Caki2 (cell line): Measurements from ENCODE around the gene TSTD1. TPM values are rescaled to one million over a fixed set of nuclear protein-coding genes. Genes with fewer than 3 reads are reported as not detected.
"Not testable (repeated sequence)": the region's sequence is repeated elsewhere in the genome, so short reads cannot be mapped to it uniquely, and the experiment has no call there.

Source experiments
- DNase-seq: peaks from one replicate; pipeline ENCODE4 v3.0.0-alpha.2; 2015; ENCODE audit warnings: low read depth
- in situ Hi-C: cut with HindIII; loops from 2 replicates; pipeline ENCODE4 v1.10.0; 2016; ENCODE audit warnings: low sequenced_read_pairs, low pct_unique_long_range_greater_than_20kb, mixed read lengths
- total RNA-seq: library from RNA; depleted of rRNA; stranded (reverse); fragments of >200 nt; shearing (Covaris generic); gene quantifications from 2 replicates; pipeline ENCODE4 v1.2.3, GENCODE V29; 2014; ENCODE audit warnings: low replicate concordance

TSTD1 gene
- total RNA-seq, 1 experiment from 2014 or later = 53.5 TPM

DNA sequence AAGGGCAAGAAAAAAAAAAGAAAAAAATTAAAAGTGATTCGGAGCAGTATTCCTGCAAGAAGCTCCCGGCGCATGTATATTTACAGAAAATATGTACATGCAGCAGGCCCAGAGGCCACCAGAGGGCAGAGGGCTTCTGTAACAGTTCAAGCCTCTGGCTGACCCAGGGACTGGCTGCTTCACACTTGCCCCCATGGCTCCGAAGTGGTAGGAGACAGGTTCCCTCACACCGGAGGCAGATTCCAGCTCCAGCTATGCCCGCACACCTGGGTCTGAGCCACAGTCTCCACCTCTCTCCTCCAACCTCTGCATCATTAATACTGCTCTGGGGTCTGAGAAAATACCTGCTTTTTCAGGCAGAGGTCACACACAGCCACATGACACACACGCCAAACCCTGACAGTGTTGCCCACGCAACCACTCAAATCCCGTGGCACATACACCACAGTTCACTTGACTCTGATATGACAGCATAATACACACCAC lies 33.2 kb upstream of the TSTD1 start:
- no peak for DNase-seq
- in situ Hi-C loops = no loop called here

DNA sequence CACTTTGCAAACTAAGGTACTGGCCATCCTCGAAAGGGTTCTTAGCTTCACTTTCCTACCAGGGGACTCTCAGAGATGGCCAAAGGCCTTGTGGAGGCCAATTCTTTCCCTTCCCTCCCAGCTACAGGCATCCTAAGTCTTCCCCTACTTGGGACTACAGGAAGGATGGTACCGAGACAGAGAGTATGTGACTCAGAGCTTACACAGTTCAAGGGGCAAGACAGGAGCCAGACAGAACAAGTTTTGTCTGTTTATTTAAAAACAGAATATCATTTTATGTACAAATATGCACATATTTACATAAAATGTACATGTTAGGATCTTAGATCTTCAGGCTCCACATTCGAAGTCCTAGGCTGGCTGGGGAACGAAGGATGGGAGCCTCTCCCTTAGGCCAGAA lies 32.0 kb upstream of the TSTD1 start:
- in situ Hi-C loops = no loop called here
- no peak for DNase-seq

DNA sequence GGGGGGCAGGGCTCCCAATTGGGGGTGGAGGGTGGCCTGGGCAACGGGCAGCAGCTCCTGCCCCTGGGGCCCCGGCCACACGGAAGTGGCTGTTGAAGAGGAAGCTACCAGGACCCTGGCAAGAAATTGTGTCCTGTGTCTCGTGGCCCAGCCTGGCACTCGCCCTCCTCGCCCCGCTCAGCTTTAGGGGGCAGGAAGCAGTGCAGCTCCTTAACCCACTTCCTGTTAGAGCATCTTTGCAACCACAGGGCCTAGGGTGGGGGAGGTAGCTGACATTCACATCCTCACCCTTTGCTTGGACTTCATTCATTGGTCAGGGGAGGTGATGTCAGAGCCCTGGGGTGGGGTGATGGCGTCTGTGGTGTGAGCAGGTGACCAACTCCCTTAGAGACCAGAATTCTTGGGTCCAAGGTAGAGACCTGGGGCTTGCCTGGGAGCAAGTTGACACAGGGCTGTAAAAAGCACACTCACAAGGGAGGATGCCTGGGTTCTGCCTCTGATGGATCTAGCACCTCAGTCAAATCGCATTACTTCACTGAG lies 31.0 kb upstream of the TSTD1 start, which contains the start of gene ARHGAP30:
Gene ARHGAP30 (minus strand): TSS at position 161 of the 540 bp plus-strand sequence. CDS start 267 bp downstream, outside the sequence.
- in situ Hi-C loops = no loop called here
- no peak for DNase-seq

DNA sequence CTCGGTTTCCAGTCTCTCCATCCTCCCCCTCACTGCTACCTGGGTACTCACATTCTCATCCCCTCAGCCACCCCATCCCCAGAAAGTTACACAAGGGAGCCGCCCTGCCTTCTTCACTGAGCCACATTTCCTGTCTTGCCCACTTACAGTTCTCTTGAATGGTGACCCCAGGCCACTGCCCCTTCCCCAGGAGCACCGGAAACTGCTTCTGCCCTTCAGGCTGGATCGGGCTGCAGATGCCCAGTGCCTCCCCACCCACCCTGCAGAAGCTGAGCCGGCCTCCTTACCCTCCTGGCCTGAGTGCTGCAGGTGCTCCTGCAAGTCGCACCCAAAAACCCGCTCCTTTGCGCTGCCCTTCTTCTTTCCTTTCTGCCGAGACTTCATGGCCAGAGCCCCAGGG lies 30.5 kb upstream of the TSTD1 start:
- no peak for DNase-seq
- in situ Hi-C loops = no loop called here

DNA sequence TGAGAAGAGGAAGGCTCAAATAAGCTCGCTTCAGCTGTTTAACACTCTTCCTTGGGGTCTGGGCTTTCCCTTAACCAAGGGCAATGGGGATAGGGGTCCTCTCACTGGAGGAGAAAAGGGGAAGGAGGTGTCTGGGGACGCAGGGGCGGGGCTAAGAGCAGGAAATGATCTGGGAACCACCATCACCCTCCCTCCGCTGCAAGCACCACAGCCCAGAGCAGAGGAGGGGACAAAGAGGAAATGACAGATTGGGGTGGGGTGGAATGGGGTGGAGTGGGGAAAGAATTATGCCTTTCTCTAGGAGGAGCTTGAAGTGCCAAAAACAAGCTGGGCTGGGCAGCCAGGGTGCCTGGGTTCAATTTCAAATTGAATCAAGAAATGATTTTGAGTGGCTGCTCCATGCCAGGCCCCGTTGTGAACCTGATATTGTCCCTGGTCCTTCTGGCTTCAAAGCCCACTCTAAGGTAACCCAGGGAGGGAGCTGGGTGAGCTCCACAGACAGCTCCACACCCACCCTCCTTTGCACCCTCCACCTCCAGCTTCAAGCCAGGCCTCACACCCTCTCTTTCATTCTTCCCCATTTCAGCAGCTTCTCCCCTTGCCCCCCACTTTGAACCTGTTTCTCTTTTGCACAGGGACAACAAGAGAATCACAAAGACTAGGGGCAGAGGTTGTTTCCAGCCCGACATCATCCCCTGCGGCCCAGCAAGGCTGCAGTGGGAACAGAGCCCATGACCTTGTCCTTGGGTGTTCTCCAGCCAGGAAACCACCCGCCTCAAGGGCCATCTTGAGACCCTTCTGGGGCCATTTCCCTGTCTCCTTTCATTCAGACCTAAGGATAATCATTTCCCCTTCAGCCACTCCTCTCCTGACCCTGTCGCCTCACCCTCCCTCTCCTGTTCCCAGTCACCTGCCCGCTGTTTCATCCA lies 29.8 kb upstream of the TSTD1 start:
- in situ Hi-C loops = no loop called here
- DNase-seq = no peak

DNA sequence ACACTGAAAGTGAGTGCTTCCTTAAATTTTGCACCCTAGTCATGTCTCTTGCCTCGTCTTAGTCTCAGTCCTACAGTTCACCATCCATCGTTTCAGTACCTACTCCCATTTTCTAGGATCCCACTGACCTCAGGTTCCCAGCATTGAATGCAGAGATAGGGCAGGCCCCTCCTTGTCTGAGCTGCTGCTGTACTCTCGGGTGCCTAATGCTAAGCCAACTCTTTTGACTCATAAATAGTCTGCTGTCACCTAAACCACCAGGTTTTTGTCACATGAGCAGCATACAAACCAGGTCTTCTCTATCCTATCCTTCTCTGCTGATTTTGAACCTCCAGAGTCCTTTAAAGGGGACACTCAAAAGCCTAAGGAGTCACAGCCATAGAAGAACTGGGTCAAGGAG lies 27.9 kb upstream of the TSTD1 start:
- in situ Hi-C loops = no loop called here

DNA sequence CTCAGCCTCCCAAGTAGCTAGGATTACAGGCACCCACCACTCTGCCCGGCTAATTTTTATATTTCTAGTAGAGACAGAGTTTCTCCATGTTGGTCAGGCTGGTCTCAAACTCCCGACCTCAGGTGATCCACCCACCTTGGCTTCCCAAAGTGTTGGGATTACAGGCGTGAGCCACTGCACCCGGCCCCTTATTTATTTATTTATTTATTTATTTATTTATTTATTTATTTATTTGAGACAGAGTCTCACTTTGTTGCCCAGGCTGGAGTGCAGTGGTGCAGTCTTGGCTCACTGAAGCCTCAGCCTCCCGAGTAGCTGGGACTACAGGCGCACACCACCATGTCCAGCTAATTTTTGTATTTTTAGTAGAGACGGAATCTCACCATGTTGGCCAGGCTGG lies 26.9 kb upstream of the TSTD1 start:
- DNase-seq, in situ Hi-C loops: not testable (repeated sequence)

More for the DNA sequence above, 27.9 kb upstream of the TSTD1 start:
- DNase-seq = no peak

DNA sequence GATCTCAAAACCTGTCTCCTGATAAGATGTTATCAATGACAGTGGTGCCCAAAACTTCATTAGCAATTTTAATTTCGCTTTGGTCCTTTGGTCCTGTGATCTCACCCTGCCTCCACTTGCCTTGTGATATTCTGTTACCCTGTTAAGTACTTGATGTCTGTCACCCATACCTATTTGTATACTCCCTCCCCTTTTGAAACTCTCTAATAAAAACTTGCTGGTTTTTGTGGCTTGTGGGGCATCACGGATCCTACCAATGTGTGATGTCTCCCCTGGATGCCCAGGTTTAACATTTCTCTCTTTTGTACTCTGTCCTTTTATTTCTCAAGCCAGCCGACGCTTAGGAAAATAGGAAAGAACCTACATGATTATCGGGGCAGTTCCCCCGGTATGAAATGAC lies 25.2 kb upstream of the TSTD1 start:
- in situ Hi-C loops = not testable (repeated sequence)

DNA sequence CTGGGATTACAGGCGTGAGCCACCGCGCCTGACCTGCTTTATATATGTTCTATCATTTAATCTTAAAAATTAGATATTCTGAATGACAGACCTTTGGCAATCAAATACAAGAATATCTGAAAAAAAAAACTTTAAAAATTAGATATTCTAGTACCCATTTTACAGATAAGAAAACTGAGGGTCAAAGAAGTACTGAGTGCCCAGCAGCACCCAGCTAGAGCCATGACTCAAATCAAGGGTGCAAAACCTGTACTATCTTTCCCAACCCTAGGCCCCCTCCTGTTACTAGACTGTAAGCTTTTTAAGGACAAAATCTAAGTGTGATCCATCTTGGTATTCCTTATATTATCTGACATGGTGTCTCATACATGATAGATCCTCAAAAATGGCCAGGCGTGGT lies 22.7 kb upstream of the TSTD1 start:
- DNase-seq = no peak
- in situ Hi-C loops = no loop called here

More for the DNA sequence above, 25.2 kb upstream of the TSTD1 start:
- DNase-seq = not testable (repeated sequence)

DNA sequence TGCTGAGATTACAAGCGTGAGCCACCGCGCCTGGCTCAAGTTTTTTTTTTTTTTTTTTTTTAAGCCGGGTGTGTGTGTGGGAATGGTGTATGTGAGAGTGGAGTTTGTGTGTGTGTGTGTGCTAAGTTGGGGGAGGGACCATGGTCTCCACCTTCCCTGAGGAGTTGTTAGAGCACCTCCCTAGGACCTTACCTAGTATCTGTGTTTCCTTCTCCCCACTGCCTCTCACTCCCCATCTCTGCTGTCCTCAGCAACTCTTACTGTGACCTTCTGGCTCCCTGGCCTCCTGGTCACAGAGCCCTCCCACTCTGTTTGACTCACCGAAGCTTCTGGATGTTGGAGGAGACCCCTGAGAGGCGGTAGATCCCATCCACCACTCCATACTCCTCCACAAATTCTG lies 20.5 kb upstream of the TSTD1 start:
- no peak for DNase-seq
- in situ Hi-C loops = no loop called here

DNA sequence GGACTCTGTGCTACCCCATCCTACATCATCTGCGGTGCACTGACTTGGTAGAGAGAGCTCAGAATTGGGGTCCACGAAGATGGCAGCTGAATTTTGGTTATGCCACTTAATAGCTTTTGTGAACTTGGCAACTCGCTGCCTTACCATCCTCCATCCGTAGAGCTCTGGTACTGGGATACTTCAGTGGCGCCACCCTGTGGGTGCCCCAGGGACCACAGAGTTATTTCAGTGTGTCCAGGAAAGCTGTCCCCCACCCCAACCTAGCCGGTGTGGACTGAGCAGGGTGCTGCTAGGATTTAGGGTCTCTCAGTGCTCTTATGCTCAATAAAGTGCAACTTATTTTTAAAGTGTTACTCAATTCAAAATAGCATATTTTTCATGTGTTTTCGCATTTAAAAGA lies 16.0 kb upstream of the TSTD1 start:
- DNase-seq = no peak
- in situ Hi-C loops = no loop called here

DNA sequence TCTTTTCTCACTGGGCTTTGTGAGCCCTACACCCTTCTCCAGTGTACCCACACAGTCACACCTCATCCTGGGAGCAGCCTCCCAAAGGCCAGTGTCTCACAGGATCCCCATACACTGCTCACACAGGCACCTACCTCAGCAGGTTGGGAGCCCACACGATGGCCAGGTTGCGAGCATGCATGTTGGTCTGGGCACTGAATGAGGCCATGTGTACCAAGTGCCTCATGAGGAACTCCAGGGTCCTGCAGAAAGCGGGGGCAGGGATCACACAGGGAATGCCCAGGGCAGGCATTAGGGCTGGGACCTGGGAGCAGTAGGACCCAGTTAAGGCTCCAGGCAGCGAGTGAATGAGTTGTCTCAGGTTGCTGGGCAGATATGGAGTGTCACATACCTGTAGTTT lies 15.5 kb upstream of the TSTD1 start:
- DNase-seq = no peak
- in situ Hi-C loops = no loop called here

DNA sequence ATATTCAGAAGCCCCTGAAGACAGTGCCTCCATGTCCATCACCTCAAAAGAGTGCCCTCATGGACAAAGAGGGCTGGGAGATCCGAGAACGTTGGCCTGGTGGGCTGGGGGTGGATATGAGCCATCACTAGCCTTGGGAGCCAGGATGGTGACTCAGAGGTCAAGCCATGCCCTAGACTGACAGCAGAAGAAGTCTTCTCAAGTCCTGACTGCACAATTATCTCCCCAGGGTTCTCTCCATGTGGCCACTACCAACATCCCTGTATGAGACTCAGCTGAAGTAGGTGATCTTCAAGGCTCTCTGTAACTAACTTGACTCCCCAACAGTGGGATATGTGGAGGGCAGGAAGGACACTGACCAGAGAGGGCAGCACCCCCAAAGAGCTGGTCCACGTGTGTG lies 14.1 kb upstream of the TSTD1 start:
- in situ Hi-C loops = no loop called here
- no peak for DNase-seq

DNA sequence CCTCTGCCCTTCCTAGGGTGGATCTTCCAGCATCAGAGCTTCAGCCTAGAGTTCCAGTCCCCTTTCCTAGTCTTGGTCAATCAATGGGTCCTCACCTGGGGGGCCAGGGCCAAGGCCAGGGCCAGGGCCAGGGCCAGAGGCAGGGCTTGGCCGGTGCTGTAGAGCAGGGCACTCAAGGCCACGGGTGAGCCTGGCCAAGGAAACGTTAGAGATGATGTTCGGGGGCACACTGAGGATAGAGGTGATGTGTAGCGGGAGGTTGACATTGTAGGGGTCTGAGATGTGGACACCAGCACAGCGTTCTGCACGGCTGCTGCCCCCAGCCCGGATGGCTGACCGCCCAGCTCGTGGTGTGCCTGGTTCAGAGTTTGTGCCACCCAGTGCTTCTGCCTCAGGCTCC lies 12.5 kb upstream of the TSTD1 start:
- in situ Hi-C loops = no loop called here
- DNase-seq = no peak

DNA sequence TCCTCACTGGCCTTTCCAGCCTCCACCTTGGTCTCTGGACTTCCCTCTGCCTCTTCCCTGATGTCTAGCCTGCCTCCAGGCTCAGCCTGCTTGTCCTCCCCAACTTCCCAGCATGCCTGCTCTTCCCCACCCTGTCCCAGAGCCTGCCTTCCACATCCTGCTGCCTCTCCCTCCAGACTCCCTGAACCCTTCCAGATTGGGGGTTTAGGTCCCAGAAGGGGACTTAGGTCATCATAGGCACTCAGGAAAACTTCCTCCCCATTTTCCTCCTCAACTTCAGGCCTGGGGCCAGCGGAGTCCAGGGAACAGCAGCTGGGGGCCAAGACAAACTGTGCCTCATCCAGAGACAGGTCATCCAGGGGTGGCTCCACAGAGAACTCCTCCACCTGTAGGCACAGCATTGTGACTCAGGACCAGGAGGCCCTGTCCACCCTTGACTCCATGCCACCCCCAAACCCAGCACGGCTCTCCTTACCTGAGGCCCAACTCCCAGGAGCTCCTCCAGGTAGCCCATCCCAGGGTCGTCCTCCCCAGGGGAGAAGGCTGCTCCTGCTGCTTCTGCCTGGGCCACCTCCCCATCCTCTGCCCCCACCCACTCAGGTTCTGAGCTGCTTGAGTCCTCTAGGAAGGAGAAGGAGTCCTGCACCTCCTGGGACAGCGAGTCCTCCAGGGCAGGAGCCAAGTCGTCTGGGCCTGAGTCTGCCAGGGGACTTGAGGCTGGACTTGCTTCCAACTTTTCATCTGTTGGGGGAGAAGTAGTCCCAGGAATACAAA lies 10.4 kb upstream of the TSTD1 start:
- in situ Hi-C loops = loop anchor here (10.0 kb wide), 1 partner anchor 46 kb away; the partner anchor contains the start of gene KLHDC9

DNA sequence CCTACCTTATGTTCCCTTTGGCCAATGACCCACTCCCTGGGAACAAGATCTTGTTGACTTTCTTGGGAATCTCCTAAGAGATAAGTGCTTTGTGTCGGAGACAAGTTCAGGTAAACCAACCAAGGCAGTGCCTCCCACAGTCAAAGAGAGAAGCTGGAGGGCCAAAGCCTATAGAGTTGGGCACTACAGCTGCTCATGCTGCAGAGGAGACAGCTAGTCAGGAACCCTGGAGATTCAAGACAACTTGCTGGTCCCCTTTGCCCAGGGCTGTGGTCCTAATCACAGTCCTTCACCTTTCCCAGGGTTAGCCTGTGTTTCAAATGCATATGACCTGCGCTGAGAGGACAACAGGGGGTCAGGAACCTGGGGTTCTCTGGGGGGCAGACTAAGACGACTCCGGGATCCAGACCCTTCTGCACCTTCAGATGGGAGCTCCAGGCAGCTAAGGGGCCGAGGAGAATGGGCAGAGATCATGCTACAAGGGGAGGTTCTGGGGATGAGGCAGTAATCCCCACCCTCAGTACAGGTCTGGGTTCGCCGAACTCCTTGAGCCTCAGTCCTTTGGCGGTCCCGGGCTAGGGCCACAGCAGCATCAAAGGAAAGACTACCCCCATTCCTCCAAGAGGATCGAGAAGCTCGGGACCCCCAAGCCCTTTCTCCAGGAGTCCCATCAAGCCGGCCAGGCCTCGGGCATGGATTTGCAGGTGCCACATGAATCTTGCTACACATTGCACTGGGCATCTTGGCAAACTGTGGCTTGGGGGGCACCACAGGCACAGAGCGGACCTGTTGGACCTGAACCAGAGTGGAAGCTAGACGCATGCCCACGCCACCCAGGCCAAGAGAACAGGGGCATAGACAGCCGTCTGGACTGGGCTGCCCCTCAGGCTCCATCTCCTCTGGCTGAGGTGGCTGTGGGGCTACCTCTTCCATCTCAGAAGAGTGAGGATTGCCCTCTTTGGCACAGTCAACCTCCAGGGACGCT lies 9.0 kb upstream of the TSTD1 start:
- no peak for DNase-seq
- in situ Hi-C loops = loop anchor here (10.0 kb wide), 1 partner anchor 47 kb away; the partner anchor contains the start of gene KLHDC9

More for the DNA sequence above, 10.4 kb upstream of the TSTD1 start:
- no peak for DNase-seq

DNA sequence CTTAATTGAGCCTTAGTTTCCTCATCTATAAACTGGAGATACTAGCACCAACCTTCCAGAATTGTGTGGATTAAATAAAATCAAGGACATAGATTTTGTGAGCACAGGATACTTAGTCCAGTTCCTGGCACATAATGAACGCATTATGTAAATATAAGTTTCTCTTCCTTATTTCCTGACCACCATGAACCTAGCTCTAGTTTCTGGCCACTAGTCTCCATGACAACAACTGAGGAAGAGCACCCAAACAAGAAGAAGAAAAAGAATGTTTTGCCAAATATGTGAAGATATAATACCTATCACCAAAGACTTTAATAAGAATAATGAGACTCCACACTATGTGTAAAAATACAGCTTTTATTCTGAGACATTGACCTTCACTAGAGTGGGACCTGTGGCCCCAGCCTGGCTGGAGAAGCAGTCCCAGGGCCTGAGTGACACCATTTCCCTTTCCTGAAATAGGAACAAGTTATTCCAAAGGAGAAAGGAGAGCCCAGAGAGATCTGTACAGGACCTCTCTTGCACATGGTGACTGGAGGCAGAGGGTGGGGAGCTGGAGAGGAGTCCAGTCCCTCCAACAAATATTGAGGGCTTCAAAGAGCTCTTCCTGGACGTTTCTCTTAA lies 8.0 kb upstream of the TSTD1 start:
- in situ Hi-C loops = loop anchor here (10.0 kb wide), 1 partner anchor 48 kb away; the partner anchor contains the start of gene KLHDC9
- DNase-seq = no peak
